ENCODE results near the gene FCRL3.

The FCRL3 gene

GRCh38 chr1:157658571-157658970 lies 42.0 kb downstream of the FCRL3 start:
- no peak for DNase-seq (ENCODE audit: extremely low spot score)
- POLR2A ChIA-PET, result no interaction called here
- TF ChIP-seq PKNOX1 (IDR thresholded peaks at IDR 0.05), result no peak
- no peak for TF ChIP-seq TARDBP (IDR thresholded peaks at IDR 0.05)
- TF ChIP-seq SUZ12 (IDR thresholded peaks at IDR 0.05), result no peak
- TF ChIP-seq NFRKB (IDR thresholded peaks at IDR 0.05), result no peak
- TF ChIP-seq FOXK2 (IDR thresholded peaks at IDR 0.05), result no peak
- no peak for TF ChIP-seq ARNT (IDR thresholded peaks at IDR 0.05)
- TF ChIP-seq ZNF384 (IDR thresholded peaks at IDR 0.05), result no peak
- TF ChIP-seq CTBP1 (IDR thresholded peaks at IDR 0.05; ENCODE audit: borderline replicate concordance), result no peak
- TF ChIP-seq SP1 (IDR thresholded peaks at IDR 0.05), result no peak

GRCh38 chr1:157653494-157653873 lies 47.1 kb downstream of the FCRL3 start:
- TF ChIP-seq L3MBTL2 (conservative IDR thresholded peaks at IDR 0.05) (no peak), SP1 (IDR thresholded peaks at IDR 0.05) (no peak), NFRKB (IDR thresholded peaks at IDR 0.05) (no peak), SUZ12 (IDR thresholded peaks at IDR 0.05) (no peak), FOXA1 (IDR thresholded peaks at IDR 0.05) (no peak), CTBP1 (IDR thresholded peaks at IDR 0.05; ENCODE audit: borderline replicate concordance) (no peak), ELF4 (IDR thresholded peaks at IDR 0.05) (no peak), LEF1 (IDR thresholded peaks at IDR 0.05; ENCODE audit: borderline replicate concordance) (no peak), ARNT (IDR thresholded peaks at IDR 0.05) (no peak), TARDBP (IDR thresholded peaks at IDR 0.05) (no peak), PKNOX1 (IDR thresholded peaks at IDR 0.05) (no peak), FOXK2 (IDR thresholded peaks at IDR 0.05) (no peak), BHLHE40 (IDR thresholded peaks at IDR 0.05; ENCODE audit: borderline replicate concordance) (no peak), ZNF384 (IDR thresholded peaks at IDR 0.05) (no peak)
- DNase-seq (ENCODE audit: extremely low spot score), result no peak
- ChIA-PET POLR2A (no interaction called here), CTCF (no interaction called here)

More at GRCh38 chr1:157658571-157658970, 42.0 kb downstream of the FCRL3 start:
- CTCF ChIA-PET, result no interaction called here

GRCh38 chr1:157652859-157653493 lies 47.6 kb downstream of the FCRL3 start:
- POLR2A ChIA-PET, result no interaction called here
- CTCF ChIA-PET, result no interaction called here
- TF ChIP-seq NFRKB (IDR thresholded peaks at IDR 0.05), result no peak
- no peak for TF ChIP-seq FOXM1 (IDR thresholded peaks at IDR 0.05; ENCODE audit: borderline replicate concordance)
- no peak for TF ChIP-seq PKNOX1 (IDR thresholded peaks at IDR 0.05)
- no peak for TF ChIP-seq TARDBP (IDR thresholded peaks at IDR 0.05)
- no peak for TF ChIP-seq ARNT (IDR thresholded peaks at IDR 0.05)
- no peak for TF ChIP-seq LEF1 (IDR thresholded peaks at IDR 0.05; ENCODE audit: borderline replicate concordance)
- TF ChIP-seq HDGF (IDR thresholded peaks at IDR 0.05; ENCODE audit: borderline replicate concordance), result no peak
- TF ChIP-seq CTBP1 (IDR thresholded peaks at IDR 0.05; ENCODE audit: borderline replicate concordance), result no peak
- TF ChIP-seq L3MBTL2 (conservative IDR thresholded peaks at IDR 0.05), result no peak
- TF ChIP-seq ELF4 (IDR thresholded peaks at IDR 0.05), result no peak
- no peak for TF ChIP-seq SUZ12 (IDR thresholded peaks at IDR 0.05)
- no peak for TF ChIP-seq BHLHE40 (IDR thresholded peaks at IDR 0.05; ENCODE audit: borderline replicate concordance)
- no peak for TF ChIP-seq SP1 (IDR thresholded peaks at IDR 0.05)
- TF ChIP-seq FOXA1 (IDR thresholded peaks at IDR 0.05), result no peak
- TF ChIP-seq FOXK2 (IDR thresholded peaks at IDR 0.05), result no peak
- no peak for TF ChIP-seq ZNF384 (IDR thresholded peaks at IDR 0.05)
- no peak for DNase-seq (ENCODE audit: extremely low spot score)

GRCh38 chr1:157648317-157648716 lies 52.3 kb downstream of the FCRL3 start:
- DNase-seq (ENCODE audit: extremely low spot score), result no peak
- no peak for TF ChIP-seq FOXM1 (IDR thresholded peaks at IDR 0.05; ENCODE audit: borderline replicate concordance)
- no peak for TF ChIP-seq SUZ12 (IDR thresholded peaks at IDR 0.05)
- TF ChIP-seq BHLHE40 (IDR thresholded peaks at IDR 0.05; ENCODE audit: borderline replicate concordance), result no peak
- TF ChIP-seq FOXA1 (IDR thresholded peaks at IDR 0.05), result no peak
- no peak for TF ChIP-seq NFRKB (IDR thresholded peaks at IDR 0.05)
- TF ChIP-seq PKNOX1 (IDR thresholded peaks at IDR 0.05), result no peak
- no peak for TF ChIP-seq LEF1 (IDR thresholded peaks at IDR 0.05; ENCODE audit: borderline replicate concordance)
- TF ChIP-seq ELF4 (IDR thresholded peaks at IDR 0.05), result no peak
- no peak for TF ChIP-seq SP1 (IDR thresholded peaks at IDR 0.05)
- no peak for TF ChIP-seq HDGF (IDR thresholded peaks at IDR 0.05; ENCODE audit: borderline replicate concordance)
- no peak for TF ChIP-seq ZNF384 (IDR thresholded peaks at IDR 0.05)
- no peak for TF ChIP-seq TARDBP (IDR thresholded peaks at IDR 0.05)
- no peak for TF ChIP-seq L3MBTL2 (conservative IDR thresholded peaks at IDR 0.05)
- no peak for TF ChIP-seq ARNT (IDR thresholded peaks at IDR 0.05)
- TF ChIP-seq CTBP1 (IDR thresholded peaks at IDR 0.05; ENCODE audit: borderline replicate concordance), result no peak
- TF ChIP-seq FOXK2 (IDR thresholded peaks at IDR 0.05), result no peak
- ChIA-PET CTCF (no interaction called here), POLR2A (no interaction called here)

- ChIA-PET CTCF (no interaction called here), POLR2A (no interaction called here)
- DNase-seq (ENCODE audit: extremely low spot score), result no peak
- TF ChIP-seq ZNF384 (IDR thresholded peaks at IDR 0.05), result no peak
- no peak for TF ChIP-seq ELF4 (IDR thresholded peaks at IDR 0.05)
- no peak for TF ChIP-seq SUZ12 (IDR thresholded peaks at IDR 0.05)
Observed at GRCh38 chr1:157646144-157646543, 54.4 kb downstream of the FCRL3 start.

GRCh38 chr1:157641177-157641576 lies 59.4 kb downstream of the FCRL3 start:
- POLR2A ChIA-PET, result no interaction called here
- CTCF ChIA-PET, result no interaction called here
- TF ChIP-seq ELF4 (IDR thresholded peaks at IDR 0.05) (no peak), SUZ12 (IDR thresholded peaks at IDR 0.05) (no peak), BHLHE40 (IDR thresholded peaks at IDR 0.05; ENCODE audit: borderline replicate concordance) (no peak), SP1 (IDR thresholded peaks at IDR 0.05) (no peak), NFRKB (IDR thresholded peaks at IDR 0.05) (no peak), LEF1 (IDR thresholded peaks at IDR 0.05; ENCODE audit: borderline replicate concordance) (no peak), TARDBP (IDR thresholded peaks at IDR 0.05) (no peak), CTBP1 (IDR thresholded peaks at IDR 0.05; ENCODE audit: borderline replicate concordance) (no peak), HDGF (IDR thresholded peaks at IDR 0.05; ENCODE audit: borderline replicate concordance) (no peak), FOXA1 (IDR thresholded peaks at IDR 0.05) (no peak), PKNOX1 (IDR thresholded peaks at IDR 0.05) (no peak), ARNT (IDR thresholded peaks at IDR 0.05) (no peak), ZNF384 (IDR thresholded peaks at IDR 0.05) (no peak), FOXM1 (IDR thresholded peaks at IDR 0.05; ENCODE audit: borderline replicate concordance) (no peak), L3MBTL2 (conservative IDR thresholded peaks at IDR 0.05) (no peak)
- DNase-seq (ENCODE audit: extremely low spot score), result no peak
